Measurements from ENCODE around the gene ISLR.
A peak's percentile ranks its signal among the peaks of the same experiment; 100 is the strongest.

DNA sequence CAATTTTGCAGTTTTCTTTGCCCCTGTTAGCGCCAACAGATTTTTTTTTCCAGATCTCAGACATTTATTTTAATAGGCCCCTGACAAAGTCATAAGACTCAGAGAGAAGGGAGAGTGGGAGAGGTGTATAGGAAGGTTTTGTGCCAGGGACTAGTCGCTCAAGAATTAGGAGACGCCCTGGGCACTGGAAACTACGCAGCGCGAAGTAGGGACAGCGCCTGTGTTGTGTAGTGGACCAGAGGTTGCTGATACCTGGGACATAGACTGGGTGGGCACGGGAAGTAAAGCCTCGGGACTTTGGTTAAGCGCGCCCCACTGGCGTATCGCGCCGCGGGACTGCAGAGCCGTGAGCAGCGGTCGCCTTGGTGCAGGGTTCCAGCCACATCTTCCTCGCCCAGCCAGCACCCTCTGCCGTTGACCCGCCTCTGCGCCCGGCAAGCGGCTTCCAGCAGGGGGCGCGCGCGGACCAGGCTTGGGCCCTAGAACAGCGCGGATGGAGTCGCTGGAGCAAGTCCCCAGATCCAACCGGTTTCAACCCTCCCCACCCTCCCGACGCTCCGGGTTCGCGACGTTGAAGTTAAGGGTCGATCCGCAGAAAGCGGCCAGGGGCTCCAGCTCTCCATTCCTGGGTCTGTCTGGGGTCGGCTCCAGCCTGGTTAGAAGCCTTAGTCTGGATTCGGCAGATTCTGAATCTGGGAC, 46.1 kb upstream of the ISLR start:
- TF ChIP-seq, protein P1, sequence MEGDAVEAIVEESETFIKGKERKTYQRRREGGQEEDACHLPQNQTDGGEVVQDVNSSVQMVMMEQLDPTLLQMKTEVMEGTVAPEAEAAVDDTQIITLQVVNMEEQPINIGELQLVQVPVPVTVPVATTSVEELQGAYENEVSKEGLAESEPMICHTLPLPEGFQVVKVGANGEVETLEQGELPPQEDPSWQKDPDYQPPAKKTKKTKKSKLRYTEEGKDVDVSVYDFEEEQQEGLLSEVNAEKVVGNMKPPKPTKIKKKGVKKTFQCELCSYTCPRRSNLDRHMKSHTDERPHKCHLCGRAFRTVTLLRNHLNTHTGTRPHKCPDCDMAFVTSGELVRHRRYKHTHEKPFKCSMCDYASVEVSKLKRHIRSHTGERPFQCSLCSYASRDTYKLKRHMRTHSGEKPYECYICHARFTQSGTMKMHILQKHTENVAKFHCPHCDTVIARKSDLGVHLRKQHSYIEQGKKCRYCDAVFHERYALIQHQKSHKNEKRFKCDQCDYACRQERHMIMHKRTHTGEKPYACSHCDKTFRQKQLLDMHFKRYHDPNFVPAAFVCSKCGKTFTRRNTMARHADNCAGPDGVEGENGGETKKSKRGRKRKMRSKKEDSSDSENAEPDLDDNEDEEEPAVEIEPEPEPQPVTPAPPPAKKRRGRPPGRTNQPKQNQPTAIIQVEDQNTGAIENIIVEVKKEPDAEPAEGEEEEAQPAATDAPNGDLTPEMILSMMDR (conservative IDR thresholded peaks at IDR 0.05), result peak; percentile 92
- no peak for TF ChIP-seq EZH2 (IDR thresholded peaks at IDR 0.05; ENCODE audit: low read depth)

Data from PC-9 (cell line).